ENCODE data around the gene STX2.
"Not testable (repeated sequence)": the region's sequence is repeated elsewhere in the genome, so short reads cannot be mapped to it uniquely, and the experiment has no call there.

STX2 gene

GRCh38 chr12:130863298-130863697 is 24.2 kb upstream of the STX2 start:
- no peaks in the 10 kb centered on the region for H3F3A ChIP-seq (ENCODE audit: control insufficient read depth, insufficient read depth)
- no peaks in the 10 kb centered on the region for H3K9me3 ChIP-seq (ENCODE audit: control insufficient read depth, insufficient read depth, low read length)

GRCh38 chr12:130862771-130863170 is 23.7 kb upstream of the STX2 start:
- H3K36me3 ChIP-seq (ENCODE audit: control insufficient read depth, low read length); H3K79me2 ChIP-seq (ENCODE audit: control insufficient read depth, low read length); H3K4me1 ChIP-seq (ENCODE audit: control insufficient read depth, low read length); H4K20me1 ChIP-seq (ENCODE audit: control insufficient read depth, insufficient read depth, low read depth, low read length); H3K27me3 ChIP-seq (ENCODE audit: control insufficient read depth, low read length); H3K27ac ChIP-seq (ENCODE audit: low read depth, low read length); H3F3A ChIP-seq (ENCODE audit: control insufficient read depth, insufficient read depth); H3K4me3 ChIP-seq (ENCODE audit: low read length); H3K9me3 ChIP-seq (ENCODE audit: control insufficient read depth, insufficient read depth, low read length); H3K9me2 ChIP-seq (replicated peaks; ENCODE audit: control insufficient read depth, low read length); H3K4me2 ChIP-seq (ENCODE audit: low read length): not testable (repeated sequence)

More at GRCh38 chr12:130863298-130863697, 24.2 kb upstream of the STX2 start:
- no peaks in the 10 kb centered on the region for H4K20me1 ChIP-seq (ENCODE audit: control insufficient read depth, insufficient read depth, low read depth, low read length)
- H3K36me3 ChIP-seq (ENCODE audit: control insufficient read depth, low read length) = no peaks in the 10 kb centered on the region
- no peak overlapping the region for H3K27ac ChIP-seq (ENCODE audit: low read depth, low read length)
- H3K27me3 ChIP-seq (ENCODE audit: control insufficient read depth, low read length) = no peaks in the 10 kb centered on the region
- no peaks in the 10 kb centered on the region for H3K9me2 ChIP-seq (replicated peaks; ENCODE audit: control insufficient read depth, low read length)
- TF ChIP-seq EZH2phosphoT487 (IDR thresholded peaks at IDR 0.05; ENCODE audit: borderline replicate concordance, low read length) = no peak
- TF ChIP-seq CTCF (IDR thresholded peaks at IDR 0.05; ENCODE audit: low read depth, low read length, poor library complexity, severe bottlenecking) = peak; percentile 14
- no peaks in the 10 kb centered on the region for H3K79me2 ChIP-seq (ENCODE audit: control insufficient read depth, low read length)
- H3K4me2 ChIP-seq (ENCODE audit: low read length) = no peak overlapping the region
- H3K4me3 ChIP-seq (ENCODE audit: low read length) = no peak overlapping the region
- H3K4me1 ChIP-seq (ENCODE audit: control insufficient read depth, low read length) = no peaks in the 10 kb centered on the region

GRCh38 chr12:130862161-130862560 is 23.1 kb upstream of the STX2 start:
- TF ChIP-seq EZH2phosphoT487 (IDR thresholded peaks at IDR 0.05; ENCODE audit: borderline replicate concordance, low read length) = no peak
- no peak for TF ChIP-seq CTCF (IDR thresholded peaks at IDR 0.05; ENCODE audit: low read depth, low read length, poor library complexity, severe bottlenecking)
- Histone ChIP-seq H4K20me1 (ENCODE audit: control insufficient read depth, insufficient read depth, low read depth, low read length) (no peaks in the 10 kb centered on the region), H3K27ac (ENCODE audit: low read depth, low read length) (no peak overlapping the region), H3K79me2 (ENCODE audit: control insufficient read depth, low read length) (no peaks in the 10 kb centered on the region), H3K27me3 (ENCODE audit: control insufficient read depth, low read length) (no peaks in the 10 kb centered on the region), H3K9me3 (ENCODE audit: control insufficient read depth, insufficient read depth, low read length) (no peaks in the 10 kb centered on the region), H3K4me3 (ENCODE audit: low read length) (no peak overlapping the region), H3K4me1 (ENCODE audit: control insufficient read depth, low read length) (no peaks in the 10 kb centered on the region), H3F3A (ENCODE audit: control insufficient read depth, insufficient read depth) (no peaks in the 10 kb centered on the region), H3K4me2 (ENCODE audit: low read length) (no peak overlapping the region), H3K9me2 (replicated peaks; ENCODE audit: control insufficient read depth, low read length) (no peaks in the 10 kb centered on the region), H3K36me3 (ENCODE audit: control insufficient read depth, low read length) (no peaks in the 10 kb centered on the region)

- Histone ChIP-seq H3F3A (ENCODE audit: control insufficient read depth, insufficient read depth) (no peaks in the 10 kb centered on the region), H3K36me3 (ENCODE audit: control insufficient read depth, low read length) (no peaks in the 10 kb centered on the region), H3K79me2 (ENCODE audit: control insufficient read depth, low read length) (no peaks in the 10 kb centered on the region), H3K9me3 (ENCODE audit: control insufficient read depth, insufficient read depth, low read length) (no peaks in the 10 kb centered on the region), H4K20me1 (ENCODE audit: control insufficient read depth, insufficient read depth, low read depth, low read length) (no peaks in the 10 kb centered on the region), H3K4me3 (ENCODE audit: low read length) (no peak overlapping the region), H3K27ac (ENCODE audit: low read depth, low read length) (no peak overlapping the region), H3K4me1 (ENCODE audit: control insufficient read depth, low read length) (no peaks in the 10 kb centered on the region), H3K9me2 (replicated peaks; ENCODE audit: control insufficient read depth, low read length) (no peaks in the 10 kb centered on the region), H3K27me3 (ENCODE audit: control insufficient read depth, low read length) (no peaks in the 10 kb centered on the region), H3K4me2 (ENCODE audit: low read length) (no peak overlapping the region)
- TF ChIP-seq CTCF (IDR thresholded peaks at IDR 0.05; ENCODE audit: low read depth, low read length, poor library complexity, severe bottlenecking) (no peak), EZH2phosphoT487 (IDR thresholded peaks at IDR 0.05; ENCODE audit: borderline replicate concordance, low read length) (no peak)
Measured at GRCh38 chr12:130860311-130860710, 21.3 kb upstream of the STX2 start.

All from DOHH2 (cell line).